Panc1 (cell line): ENCODE results near the gene TUBA1A.

Experiments
- CTCF ChIP-seq: fragments of 450-650 bp; IDR thresholded peaks from 2 replicates; pipeline ENCODE4 v1.5.1; 2017; ENCODE audit warnings: mild to moderate bottlenecking
- SIN3A ChIP-seq: IDR thresholded peaks from 2 replicates; pipeline ENCODE4 v1.6.1; 2012; ENCODE audit warnings: low read depth, mild to moderate bottlenecking, low read length, moderate library complexity, borderline replicate concordance; ENCODE audit not compliant: insufficient read depth

- no peak for TF ChIP-seq CTCF
- TF ChIP-seq SIN3A, result no peak
These were observed 19.3 kb upstream of the TUBA1A start for GRCh38 chr12:49208146-49208545.
